Thyroid gland (tissue), 4 donors: ENCODE data around the gene SDSL.

Experiments used
- CTCF ChIP-seq, 6 experiments: fragments of 200-600 bp in 3 of 6; fragments of 450-650 bp in 3 of 6; sonication (generic) in 3 of 6; IDR thresholded peaks; one replicate each; pipeline ENCODE4 v1.5.1; 2016 to 2019; ENCODE audit warnings: antibody characterized with exemption in 6 of 6, mild to moderate bottlenecking in 2 of 6, inconsistent platforms in 1 of 6, moderate library complexity in 1 of 6
- POLR2A ChIP-seq, 2 donors: fragments of 450-650 bp; IDR thresholded peaks; one replicate each; pipeline ENCODE4 v1.6.1; 2017; ENCODE audit warnings: antibody characterized with exemption in 2 of 2, mild to moderate bottlenecking in 2 of 2, moderate library complexity in 1 of 2

GRCh38 chr12:113388351-113388750 is 33.8 kb upstream of the SDSL start:
- TF ChIP-seq CTCF (IDR thresholded peaks at IDR 0.05) (no peak), POLR2A (IDR thresholded peaks at IDR 0.05) (no peak)
